Measurements from ENCODE around the gene LRRC1. TPM values are rescaled to one million over a fixed set of nuclear protein-coding genes. Genes with fewer than 3 reads are reported as not detected.
"Not testable (repeated sequence)": the region's sequence is repeated elsewhere in the genome, so short reads cannot be mapped to it uniquely, and the experiment has no call there.

Gene LRRC1
- total RNA-seq, 1 donor from 2014 or later, result 36.2 TPM

GRCh38 chr6:53771785-53772624 lies 22.8 kb upstream of the LRRC1 start:
- H3K27ac Mint-ChIP-seq, result no peak overlapping the region
- DNase-seq (ENCODE audit: low spot score, unreplicated experiment), result no peak
- no peak overlapping the region for H3K4me3 Mint-ChIP-seq (ENCODE audit: low read depth)
- H3K36me3 Mint-ChIP-seq (ENCODE audit: insufficient read depth), result peaks cover 17% of the 10 kb centered on the region
- H3K27me3 Mint-ChIP-seq, result no peaks in the 10 kb centered on the region
- H3K9me3 Mint-ChIP-seq (ENCODE audit: low read depth), result peaks cover 21% of the 10 kb centered on the region
- no peak for TF ChIP-seq CTCF (IDR thresholded peaks at IDR 0.05; ENCODE audit: unreplicated experiment)
- H3K4me1 Mint-ChIP-seq (ENCODE audit: low read depth), result peaks cover 11% of the 10 kb centered on the region

GRCh38 chr6:53773044-53773696 lies 21.6 kb upstream of the LRRC1 start:
- Mint-ChIP-seq H3K4me3 (ENCODE audit: low read depth) (no peak overlapping the region), H3K27me3 (no peaks in the 10 kb centered on the region), H3K4me1 (ENCODE audit: low read depth) (peaks cover 11% of the 10 kb centered on the region), H3K27ac (no peak overlapping the region), H3K9me3 (ENCODE audit: low read depth) (peaks cover 21% of the 10 kb centered on the region), H3K36me3 (ENCODE audit: insufficient read depth) (peaks cover 17% of the 10 kb centered on the region)
- no peak for DNase-seq (ENCODE audit: low spot score, unreplicated experiment)
- no peak for TF ChIP-seq CTCF (IDR thresholded peaks at IDR 0.05; ENCODE audit: unreplicated experiment)

GRCh38 chr6:53776152-53776551 lies 18.7 kb upstream of the LRRC1 start:
- H3K27me3 Mint-ChIP-seq; H3K4me1 Mint-ChIP-seq (ENCODE audit: low read depth); H3K27ac Mint-ChIP-seq; DNase-seq (ENCODE audit: low spot score, unreplicated experiment); H3K4me3 Mint-ChIP-seq (ENCODE audit: low read depth): not testable (repeated sequence)
- Mint-ChIP-seq H3K36me3 (ENCODE audit: insufficient read depth) (peaks cover 25% of the 10 kb centered on the region), H3K9me3 (ENCODE audit: low read depth) (peaks cover 30% of the 10 kb centered on the region)

- not testable (repeated sequence) for H3K4me1 Mint-ChIP-seq (ENCODE audit: low read depth); H3K27ac Mint-ChIP-seq; H3K27me3 Mint-ChIP-seq; DNase-seq (ENCODE audit: low spot score, unreplicated experiment); H3K4me3 Mint-ChIP-seq (ENCODE audit: low read depth)
- H3K36me3 Mint-ChIP-seq (ENCODE audit: insufficient read depth), result peaks cover 27% of the 10 kb centered on the region
- H3K9me3 Mint-ChIP-seq (ENCODE audit: low read depth), result peaks cover 41% of the 10 kb centered on the region
Observed at GRCh38 chr6:53784991-53785390, 9.8 kb upstream of the LRRC1 start.

GRCh38 chr6:53786832-53787231 lies 8.0 kb upstream of the LRRC1 start:
- Mint-ChIP-seq H3K27ac (no peak overlapping the region), H3K9me3 (ENCODE audit: low read depth) (peaks cover 32% of the 10 kb centered on the region), H3K4me3 (ENCODE audit: low read depth) (no peak overlapping the region), H3K36me3 (ENCODE audit: insufficient read depth) (peaks cover 24% of the 10 kb centered on the region), H3K4me1 (ENCODE audit: low read depth) (peaks cover 4% of the 10 kb centered on the region), H3K27me3 (no peaks in the 10 kb centered on the region)
- TF ChIP-seq CTCF (IDR thresholded peaks at IDR 0.05; ENCODE audit: unreplicated experiment), result no peak
- DNase-seq (ENCODE audit: low spot score, unreplicated experiment), result no peak

GRCh38 chr6:53790886-53791285 lies 3.9 kb upstream of the LRRC1 start:
- Mint-ChIP-seq H3K27me3 (no peaks in the 10 kb centered on the region), H3K4me1 (ENCODE audit: low read depth) (peaks cover 19% of the 10 kb centered on the region), H3K9me3 (ENCODE audit: low read depth) (peaks cover 14% of the 10 kb centered on the region), H3K27ac (no peak overlapping the region), H3K36me3 (ENCODE audit: insufficient read depth) (peaks cover 16% of the 10 kb centered on the region), H3K4me3 (ENCODE audit: low read depth) (no peak overlapping the region)
- TF ChIP-seq CTCF (IDR thresholded peaks at IDR 0.05; ENCODE audit: unreplicated experiment), result no peak
- DNase-seq (ENCODE audit: low spot score, unreplicated experiment), result no peak

Measured in progenitor cell of endocrine pancreas (in vitro differentiated cells).